LNCaP clone FGC (cell line): ENCODE measurements around the gene NPIPB6.
"Not testable (repeated sequence)": the region's sequence is repeated elsewhere in the genome, so short reads cannot be mapped to it uniquely, and the experiment has no call there.

Experiments used
- DNase-seq: peaks from one replicate; pipeline ENCODE4 v3.0.0-alpha.2; 2011; ENCODE audit warnings: low read depth
- H3K4me3 ChIP-seq: 2 replicates; pipeline ENCODE4 v1.5.1; 2011; ENCODE audit warnings: mild to moderate bottlenecking, low read depth, low read length, control low read depth
- CTCF ChIP-seq: IDR thresholded peaks from 2 replicates; pipeline ENCODE4 v1.5.1; 2012; ENCODE audit warnings: mild to moderate bottlenecking; ENCODE audit not compliant: control insufficient read depth, insufficient read depth; ENCODE audit errors: extremely low read depth

The NPIPB6 gene

GRCh38 chr16:28363408-28363807 is at the start of gene NPIPB6:
Gene NPIPB6 (minus strand): TSS chr16:28363508. CDS start chr16:28362822, 686 bp downstream.
- not testable (repeated sequence) for H3K4me3 ChIP-seq, DNase-seq

DNA sequence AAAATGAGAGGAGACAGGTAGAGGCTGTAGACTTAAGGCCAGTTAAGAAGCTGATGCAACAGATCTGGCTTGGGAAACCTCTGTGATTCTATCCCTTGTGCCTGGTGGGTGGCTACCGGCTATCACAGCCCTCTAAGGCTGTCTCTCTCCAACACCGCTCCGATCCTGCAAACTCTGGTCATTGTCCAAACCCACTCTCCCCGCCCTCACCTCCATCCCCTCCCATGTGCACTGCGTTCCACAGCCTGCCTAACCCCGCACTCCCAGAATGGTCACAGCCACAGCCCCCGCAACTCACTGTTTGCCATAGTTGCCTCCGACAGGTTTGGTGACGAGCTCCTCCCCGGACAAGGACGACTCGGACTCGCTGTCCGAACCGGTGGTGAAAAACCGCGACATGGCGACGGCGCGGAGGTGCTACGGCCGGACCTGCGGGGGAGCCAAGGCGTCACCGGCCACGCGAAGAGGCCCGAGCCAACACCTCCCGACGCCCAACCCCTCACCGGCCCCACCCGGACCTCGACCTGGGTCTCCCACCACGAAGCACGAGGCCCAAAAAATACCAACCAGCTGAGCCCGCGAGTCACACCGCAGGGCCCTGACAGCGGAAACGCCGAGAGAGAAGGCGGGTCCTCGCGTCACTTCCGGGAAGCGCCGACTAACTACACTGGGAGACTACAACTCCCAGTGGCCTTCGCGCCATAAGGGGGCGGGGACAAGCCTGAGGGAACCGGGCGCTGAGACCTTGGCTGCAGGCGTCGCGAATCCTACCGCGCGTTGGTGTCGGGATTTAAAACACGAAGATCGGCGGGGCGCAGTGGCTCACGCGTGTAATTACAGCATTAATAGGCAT is 40.1 kb upstream of the NPIPB6 start, which contains the start of gene EIF3CL:
EIF3CL (minus strand) TSS at position 622 of the 853 bp plus-strand sequence; CDS start at position 399, 223 bp downstream.
- peak within 1 kb of the TSS; percentile 52 for H3K4me3 ChIP-seq
- not testable (repeated sequence) for DNase-seq

DNA sequence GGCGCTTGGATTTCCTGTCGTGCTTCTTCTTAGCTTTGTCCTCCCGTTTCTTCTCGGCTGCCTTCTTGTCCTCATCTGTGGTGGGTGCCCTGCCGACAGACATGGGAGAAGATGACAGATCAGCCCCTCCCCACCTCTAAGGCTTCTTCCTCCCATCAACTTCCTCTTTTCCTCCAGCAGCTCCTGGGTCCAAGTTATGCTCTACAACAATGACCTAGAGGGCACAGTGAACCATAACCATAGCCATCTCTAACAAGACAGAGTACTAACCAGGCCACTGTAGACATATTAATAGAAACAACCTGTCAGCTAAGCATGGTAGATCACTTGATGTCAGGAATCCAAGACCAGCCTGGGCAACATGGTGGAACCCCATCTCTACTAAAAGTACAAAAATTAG is 28.7 kb upstream of the NPIPB6 start:
- not testable (repeated sequence) for DNase-seq

GRCh38 chr16:28382177-28382867 is 19.0 kb upstream of the NPIPB6 start:
- H3K4me3 ChIP-seq, DNase-seq: not testable (repeated sequence)

More for the DNA sequence above, 28.7 kb upstream of the NPIPB6 start:
- H3K4me3 ChIP-seq: not testable (repeated sequence)

GRCh38 chr16:28377822-28378221 is 14.5 kb upstream of the NPIPB6 start:
- not testable (repeated sequence) for H3K4me3 ChIP-seq, DNase-seq

DNA sequence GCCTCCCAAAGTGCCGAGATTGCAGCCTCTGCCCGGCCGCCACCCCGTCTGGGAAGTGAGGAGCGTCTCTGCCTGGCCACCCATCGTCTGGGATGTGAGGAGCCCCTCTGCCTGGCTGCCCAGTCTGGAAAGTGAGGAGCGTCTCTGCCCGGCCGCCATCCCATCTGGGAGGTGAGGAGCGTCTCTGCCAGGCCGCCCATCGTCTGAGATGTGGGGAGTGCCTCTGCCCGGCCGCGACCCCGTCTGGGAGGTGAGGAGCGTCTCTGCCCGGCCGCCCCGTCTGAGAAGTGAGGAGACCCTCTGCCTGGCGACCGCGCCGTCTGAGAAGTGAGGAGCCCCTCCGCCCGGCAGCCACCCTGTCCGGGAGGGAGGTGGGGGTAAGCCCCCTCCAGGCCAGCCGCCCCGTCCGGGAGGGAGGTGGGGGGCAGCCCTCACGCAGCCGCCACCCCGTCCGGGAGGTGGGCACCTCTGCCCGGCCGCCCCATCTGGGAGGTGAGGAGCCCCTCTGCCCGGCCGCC is 13.9 kb upstream of the NPIPB6 start:
- H3K4me3 ChIP-seq, DNase-seq: not testable (repeated sequence)

DNA sequence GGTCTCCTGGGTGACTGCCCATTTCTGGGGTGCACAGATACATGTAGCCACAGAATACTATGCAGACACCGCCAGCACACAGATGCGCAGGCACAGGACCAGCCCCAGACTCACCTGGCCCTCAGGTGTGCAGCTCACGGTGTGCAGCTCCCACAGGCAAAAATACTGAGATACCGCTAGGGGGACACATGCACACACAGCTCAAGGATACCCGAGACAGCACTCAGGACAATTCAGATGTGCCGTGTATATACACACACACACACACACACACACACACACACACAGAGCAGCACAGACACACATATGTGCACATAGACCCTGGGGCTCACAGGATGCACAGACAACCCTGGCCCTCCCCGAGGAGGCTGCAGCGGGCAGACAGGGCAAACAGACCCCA is 11.8 kb upstream of the NPIPB6 start:
- H3K4me3 ChIP-seq, DNase-seq: not testable (repeated sequence)

- not testable (repeated sequence) for DNase-seq, H3K4me3 ChIP-seq
Observed at GRCh38 chr16:28374281-28374680, 11.0 kb upstream of the NPIPB6 start.

DNA sequence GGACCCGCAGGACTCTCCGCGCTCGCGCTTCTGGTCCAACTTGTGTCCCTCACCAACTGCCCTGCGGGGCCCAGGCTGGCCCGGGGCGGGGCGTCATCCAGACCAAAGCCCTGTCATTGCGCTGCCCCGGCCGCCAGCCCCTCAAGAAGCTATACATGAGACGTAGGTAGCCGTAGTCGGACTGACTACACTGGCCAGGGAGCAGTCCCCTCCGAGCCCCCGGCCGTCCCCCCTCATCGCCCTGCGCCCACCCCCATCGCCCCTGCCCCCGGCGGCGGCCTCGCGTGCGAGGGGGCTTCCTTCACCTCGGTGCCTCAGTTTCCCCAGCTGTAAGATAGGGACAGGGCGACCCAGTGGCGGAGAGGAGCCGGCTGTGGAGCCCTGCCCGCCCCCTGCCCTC is 4.6 kb upstream of the NPIPB6 start:
- not testable (repeated sequence) for DNase-seq

DNA sequence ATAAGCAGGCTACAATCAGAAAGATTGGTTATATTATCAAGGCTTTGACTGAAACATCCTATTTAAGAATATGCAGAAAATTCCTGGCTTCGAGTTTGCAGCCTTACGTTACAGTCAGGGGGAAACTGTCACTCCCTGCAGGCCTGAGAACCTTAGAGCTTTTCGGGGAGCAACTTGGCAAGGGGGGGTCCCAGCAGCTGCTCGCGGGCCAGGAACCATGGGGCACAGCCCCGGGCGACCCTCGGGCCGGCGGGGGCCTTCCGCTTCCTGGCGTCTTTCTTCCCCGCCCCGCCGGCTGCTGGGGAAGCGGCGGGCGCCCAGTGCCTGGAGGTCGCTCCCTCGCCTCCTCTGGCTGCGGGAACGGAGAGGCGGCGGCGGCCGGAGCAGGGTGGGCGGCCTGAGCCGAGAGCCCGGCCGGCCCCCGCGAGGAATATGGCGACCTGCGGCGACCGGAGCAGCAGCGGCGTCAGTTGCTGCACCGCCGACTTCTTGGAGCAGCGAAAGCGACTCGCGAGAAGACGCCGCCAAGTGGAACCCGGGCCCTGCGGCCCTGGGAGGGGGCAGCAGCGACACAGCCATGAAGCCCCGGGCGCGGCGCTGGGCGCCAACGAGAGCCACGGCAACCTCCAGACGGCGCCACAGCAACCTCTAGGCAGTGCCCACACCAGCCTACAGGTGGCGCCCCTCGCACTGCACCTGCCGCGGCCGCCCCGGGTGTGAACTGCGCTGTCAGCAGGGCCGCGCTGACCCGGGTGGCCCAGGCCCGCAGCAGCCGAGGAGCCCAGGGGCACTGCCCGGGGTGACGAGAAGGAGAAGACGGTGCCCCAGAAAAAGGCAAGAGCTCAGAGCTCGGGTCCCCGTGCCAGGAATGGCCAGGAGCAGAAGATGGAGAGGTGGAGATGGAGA is 1.2 kb upstream of the NPIPB6 start:
- DNase-seq: not testable (repeated sequence)
- TF ChIP-seq CTCF: 0 out of 2 replicates have a peak, but pooled peaks have one; percentile 20

More for the DNA sequence above, 4.6 kb upstream of the NPIPB6 start:
- not testable (repeated sequence) for H3K4me3 ChIP-seq

DNA sequence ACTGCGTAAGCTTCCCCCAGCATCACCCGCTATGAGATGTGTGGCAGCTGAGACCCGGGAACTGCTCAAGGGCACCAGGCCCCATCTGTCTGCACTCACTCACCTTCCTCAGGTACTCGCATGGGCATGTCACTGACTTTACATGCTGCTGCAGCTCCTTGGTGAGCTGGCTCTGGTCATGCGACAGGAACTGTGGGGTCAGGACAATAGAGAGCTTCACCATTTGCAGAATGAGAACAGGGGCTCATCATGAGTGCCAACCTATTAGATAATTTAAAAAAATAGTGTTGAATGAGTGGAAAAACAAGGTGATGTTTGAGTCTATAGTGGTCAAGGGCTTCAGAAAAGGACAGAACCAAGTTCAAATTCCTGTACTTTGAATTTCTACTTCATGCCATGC is 708 bp downstream of the NPIPB6 start:
- not testable (repeated sequence) for H3K4me3 ChIP-seq

More for the DNA sequence above, 1.2 kb upstream of the NPIPB6 start:
- not testable (repeated sequence) for H3K4me3 ChIP-seq

GRCh38 chr16:28338230-28338629 is 25.1 kb downstream of the NPIPB6 start:
- not testable (repeated sequence) for DNase-seq

More for the DNA sequence above, 708 bp downstream of the NPIPB6 start:
- not testable (repeated sequence) for DNase-seq

DNA sequence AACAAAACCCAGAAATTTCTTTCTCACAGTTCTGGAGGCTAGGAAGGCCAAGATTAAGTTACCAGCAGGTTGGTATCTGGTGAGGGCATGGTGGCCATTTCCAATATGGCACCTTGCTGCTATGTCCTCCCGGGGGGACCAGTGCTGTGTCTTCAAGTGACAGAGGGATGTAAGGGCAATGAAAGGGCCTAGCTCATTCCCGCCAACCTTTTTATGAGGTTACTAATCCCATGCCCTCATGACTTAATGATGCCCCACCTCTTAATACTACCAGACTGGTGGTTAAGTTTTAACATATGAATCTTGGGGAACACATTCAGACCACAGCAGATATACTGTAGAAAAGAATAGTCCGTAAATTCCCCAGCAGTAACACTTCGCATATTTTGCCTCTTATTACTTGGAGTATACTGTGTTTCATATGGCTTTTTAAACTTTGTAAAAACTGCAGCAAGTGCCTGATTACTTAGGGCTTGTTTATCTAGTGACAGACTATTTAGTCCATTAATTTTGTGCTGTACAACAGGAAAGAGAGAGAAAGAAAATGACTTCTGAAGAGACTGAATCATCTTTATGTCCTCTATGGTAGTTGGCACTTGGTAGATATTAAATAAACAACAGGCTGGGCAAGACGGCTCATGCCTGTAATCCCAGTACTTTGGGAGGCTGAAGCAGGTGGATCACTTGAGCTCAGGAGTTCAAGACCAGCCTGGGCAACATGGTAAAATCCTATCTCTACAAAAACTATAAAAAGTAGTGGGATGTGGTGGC is 26.2 kb downstream of the NPIPB6 start:
- not testable (repeated sequence) for DNase-seq, H3K4me3 ChIP-seq

More at GRCh38 chr16:28338230-28338629, 25.1 kb downstream of the NPIPB6 start:
- not testable (repeated sequence) for H3K4me3 ChIP-seq

DNA sequence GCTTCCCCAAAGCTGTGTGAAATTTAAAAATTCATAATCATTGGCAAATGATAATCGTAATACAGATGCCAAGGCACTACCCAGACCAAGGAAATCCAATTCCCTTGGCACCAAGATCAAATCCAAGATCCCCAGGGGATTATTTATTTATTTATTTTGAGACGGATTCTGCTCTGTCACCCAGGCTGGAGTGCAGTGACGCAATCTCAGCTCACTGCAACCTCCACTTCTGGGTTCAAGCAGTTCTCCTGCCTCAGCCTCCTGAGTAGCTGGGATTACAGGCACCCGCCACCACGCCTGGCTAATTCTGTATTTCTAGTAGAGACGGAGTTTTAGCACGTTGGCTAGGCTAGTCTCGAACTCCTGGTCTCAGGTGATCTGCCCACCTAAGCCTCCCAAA is 27.6 kb downstream of the NPIPB6 start:
- DNase-seq, H3K4me3 ChIP-seq: not testable (repeated sequence)

- DNase-seq, H3K4me3 ChIP-seq: not testable (repeated sequence)
Observed at GRCh38 chr16:28332632-28333031, 30.7 kb downstream of the NPIPB6 start.

DNA sequence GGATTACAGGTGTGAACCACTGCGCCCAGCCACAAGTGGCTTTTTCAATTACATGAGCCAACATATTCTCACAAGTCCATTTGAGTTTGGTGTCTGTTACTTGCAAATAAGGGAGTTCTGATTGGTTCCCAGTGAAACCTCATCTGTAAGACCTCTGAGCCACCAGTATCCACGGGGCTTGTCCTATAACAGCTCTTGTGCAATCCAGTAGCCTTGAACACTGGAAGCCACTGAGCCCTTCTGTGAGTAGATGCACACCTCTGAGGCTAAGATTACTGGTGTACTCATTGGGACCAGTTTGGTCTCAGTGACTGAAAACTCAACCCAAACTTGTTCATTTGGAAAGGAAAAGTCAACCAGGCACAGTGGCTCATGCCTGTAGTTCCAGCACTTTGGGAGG is 32.3 kb downstream of the NPIPB6 start:
- DNase-seq, H3K4me3 ChIP-seq: not testable (repeated sequence)
